ENCODE results near the gene TAGLN3. TPM values are rescaled to one million over a fixed set of nuclear protein-coding genes. Genes with fewer than 3 reads are reported as not detected.
A peak's percentile ranks its signal among the peaks of the same experiment; 100 is the strongest.

TAGLN3 gene
- total RNA-seq, 4 donors from 2014 or later: not detected

DNA sequence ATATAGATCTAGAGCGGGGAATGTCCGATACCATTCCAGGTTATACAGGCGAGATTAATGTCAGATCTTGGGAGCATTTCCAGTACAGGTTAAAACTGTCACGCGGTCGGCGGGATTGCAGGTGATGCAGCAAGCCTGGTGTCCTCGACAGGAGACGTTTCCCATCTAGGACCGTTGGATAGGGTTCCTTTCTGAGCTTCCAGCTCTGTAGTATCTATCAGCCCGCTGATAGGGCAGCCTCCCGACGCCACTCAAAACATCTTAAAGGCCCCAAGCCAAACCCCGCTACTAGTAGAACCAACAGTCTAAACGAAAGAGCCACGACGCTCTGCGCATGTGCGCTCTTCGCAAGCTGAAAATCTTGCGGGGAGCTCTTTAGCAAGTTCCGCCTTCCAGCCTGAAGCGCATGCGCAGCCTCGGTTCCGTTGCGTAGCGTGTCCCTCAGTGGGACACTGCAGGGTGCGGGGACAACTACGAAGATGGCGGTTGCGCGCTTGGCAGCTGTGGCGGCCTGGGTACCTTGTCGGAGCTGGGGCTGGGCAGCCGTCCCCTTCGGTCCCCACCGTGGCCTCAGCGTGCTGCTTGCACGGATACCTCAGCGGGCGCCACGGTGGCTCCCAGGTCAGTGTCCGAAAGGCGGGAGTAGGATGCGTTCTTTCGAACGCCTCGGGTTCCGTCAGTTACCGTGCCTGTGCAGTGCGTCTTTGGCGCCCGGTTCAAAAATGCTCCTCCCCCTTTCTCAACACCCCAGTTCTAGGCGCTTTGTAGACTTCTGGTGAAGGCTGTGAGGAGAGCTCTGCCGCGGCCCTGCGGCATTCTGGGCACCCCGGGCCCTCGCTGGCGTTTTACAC lies 19.9 kb upstream of the TAGLN3 start, which contains the start of gene ABHD10:
Gene ABHD10 (plus strand): TSS at position 444 of the 851 bp plus-strand sequence. CDS start 36 bp downstream, at position 480.
- Histone ChIP-seq H3K9me3 (no peaks in the 10 kb centered on the region), H3K27ac (peak within 1 kb of the TSS; percentile 76 to 88 (median 83)), H3K27me3 (no peaks in the 10 kb centered on the region), H3K36me3 (no peaks in the 10 kb centered on the region), H3K4me3 (peak within 1 kb of the TSS; percentile 78 to 96 (median 86)), H3K4me1 (peaks cover 12 to 13% of the 10 kb centered on the region in 2 donors)
- peak; percentile 99 to 100 for ATAC-seq
- DNase-seq: peak; percentile 90 to 96
- in situ Hi-C loops (cut with MboI; ENCODE audit: low sequenced_read_pairs in 4 of 4): loop anchor here in 1 of 4 donors (10.0 kb wide), 1 partner anchor 114 kb away; no protein-coding TSS in a partner anchor
- peak; percentile 70 to 75 for TF ChIP-seq POLR2A (IDR thresholded peaks at IDR 0.05)
- TF ChIP-seq, protein P1, sequence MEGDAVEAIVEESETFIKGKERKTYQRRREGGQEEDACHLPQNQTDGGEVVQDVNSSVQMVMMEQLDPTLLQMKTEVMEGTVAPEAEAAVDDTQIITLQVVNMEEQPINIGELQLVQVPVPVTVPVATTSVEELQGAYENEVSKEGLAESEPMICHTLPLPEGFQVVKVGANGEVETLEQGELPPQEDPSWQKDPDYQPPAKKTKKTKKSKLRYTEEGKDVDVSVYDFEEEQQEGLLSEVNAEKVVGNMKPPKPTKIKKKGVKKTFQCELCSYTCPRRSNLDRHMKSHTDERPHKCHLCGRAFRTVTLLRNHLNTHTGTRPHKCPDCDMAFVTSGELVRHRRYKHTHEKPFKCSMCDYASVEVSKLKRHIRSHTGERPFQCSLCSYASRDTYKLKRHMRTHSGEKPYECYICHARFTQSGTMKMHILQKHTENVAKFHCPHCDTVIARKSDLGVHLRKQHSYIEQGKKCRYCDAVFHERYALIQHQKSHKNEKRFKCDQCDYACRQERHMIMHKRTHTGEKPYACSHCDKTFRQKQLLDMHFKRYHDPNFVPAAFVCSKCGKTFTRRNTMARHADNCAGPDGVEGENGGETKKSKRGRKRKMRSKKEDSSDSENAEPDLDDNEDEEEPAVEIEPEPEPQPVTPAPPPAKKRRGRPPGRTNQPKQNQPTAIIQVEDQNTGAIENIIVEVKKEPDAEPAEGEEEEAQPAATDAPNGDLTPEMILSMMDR (IDR thresholded peaks at IDR 0.05 in 4 of 5, conservative IDR thresholded peaks at IDR 0.05 in 1 of 5): no peak
- intact Hi-C loops (cut with DNase I; ENCODE audit: low total_unique reads): loop anchor here (2.0 kb wide), 1 partner anchor 54 kb away; no protein-coding TSS in a partner anchor

DNA sequence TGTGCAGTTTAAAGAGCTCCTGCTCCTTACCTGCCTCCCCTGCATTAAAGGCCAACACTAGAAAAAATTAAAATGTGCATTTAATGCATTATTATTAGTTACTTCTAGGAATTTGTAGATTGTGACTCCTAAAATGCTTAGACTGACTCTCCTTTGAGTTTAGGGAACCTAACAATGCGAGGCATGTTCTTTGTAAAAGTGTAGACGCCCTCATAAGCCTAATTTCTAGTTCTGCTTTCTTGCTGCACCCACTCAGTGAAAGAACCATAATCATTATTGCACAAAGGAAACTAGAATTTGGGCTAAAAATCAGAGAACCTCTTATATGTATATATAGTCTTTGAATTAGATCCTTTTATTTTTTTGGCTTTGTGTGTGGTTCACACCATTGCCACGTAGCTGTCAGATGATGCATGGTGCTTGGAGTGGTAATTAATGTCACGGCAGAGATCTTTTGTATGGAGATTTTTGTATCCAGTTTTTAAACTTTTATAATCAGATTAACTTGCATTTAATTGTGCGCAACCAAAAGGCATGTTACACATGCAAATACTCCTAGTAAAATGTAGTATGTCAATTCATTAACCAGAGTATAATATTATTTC lies 19.2 kb upstream of the TAGLN3 start:
- in situ Hi-C loops (cut with MboI; ENCODE audit: low sequenced_read_pairs in 4 of 4) (loop anchor here in 1 of 4 donors (10.0 kb wide), 1 partner anchor 115 kb away; no protein-coding TSS in a partner anchor), intact Hi-C loops (cut with DNase I; ENCODE audit: low total_unique reads) (loop anchor here (2.0 kb wide), 1 partner anchor 55 kb away; no protein-coding TSS in a partner anchor)
- ATAC-seq (no peak), DNase-seq (no peak)
- Histone ChIP-seq H3K27ac (peak overlapping the region; percentile 76 to 88 (median 83)), H3K27me3 (no peaks in the 10 kb centered on the region), H3K4me1 (peaks cover 12 to 13% of the 10 kb centered on the region in 2 donors), H3K36me3 (no peaks in the 10 kb centered on the region), H3K9me3 (no peaks in the 10 kb centered on the region), H3K4me3 (peak overlapping the region; percentile 78 to 96 (median 86))
- no peak for TF ChIP-seq POLR2A (IDR thresholded peaks at IDR 0.05)
- TF ChIP-seq, protein P1 (IDR thresholded peaks at IDR 0.05 in 4 of 5, conservative IDR thresholded peaks at IDR 0.05 in 1 of 5): no peak

DNA sequence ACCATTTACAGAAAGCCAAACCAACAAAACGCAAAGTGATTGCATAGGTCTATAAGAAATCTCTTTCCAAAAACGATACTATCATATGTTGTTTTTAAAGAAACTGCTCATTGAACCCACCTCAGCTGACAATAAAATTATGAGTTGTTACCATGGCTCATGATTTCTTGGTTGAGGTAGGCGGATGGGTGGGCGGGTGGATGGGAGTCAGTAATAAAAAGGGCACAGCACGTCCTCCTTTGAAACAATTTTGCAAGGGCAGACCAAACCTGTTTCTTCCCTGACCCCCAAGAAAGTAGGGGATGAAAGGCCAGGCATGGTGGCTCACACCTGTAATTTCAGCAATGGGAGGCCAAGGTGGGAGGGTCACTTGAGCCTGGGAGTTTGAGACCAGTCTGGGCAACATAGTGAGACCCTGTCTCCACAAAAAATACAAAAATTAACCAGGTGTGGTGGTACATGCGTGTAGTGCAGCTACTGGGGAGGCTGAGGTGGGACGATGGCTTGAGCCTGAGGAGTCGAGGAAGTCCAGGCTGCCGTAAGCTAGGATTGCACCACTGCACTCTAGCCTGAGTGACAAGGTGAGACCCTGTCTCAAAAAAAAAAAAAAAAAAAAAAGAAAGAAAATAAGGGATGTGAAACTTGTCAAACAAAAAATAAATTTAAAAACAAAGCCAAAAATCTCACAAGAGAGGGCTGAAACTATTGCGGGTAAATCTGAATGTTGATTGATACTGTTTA lies 17.8 kb upstream of the TAGLN3 start:
- ATAC-seq (no peak), DNase-seq (no peak)
- H3K4me3 ChIP-seq: no peak overlapping the region
- TF ChIP-seq, protein P1 (IDR thresholded peaks at IDR 0.05 in 4 of 5, conservative IDR thresholded peaks at IDR 0.05 in 1 of 5): no peak
- TF ChIP-seq POLR2A (IDR thresholded peaks at IDR 0.05): no peak
- no peak overlapping the region for H3K27ac ChIP-seq
- in situ Hi-C loops (cut with MboI; ENCODE audit: low sequenced_read_pairs in 4 of 4) (no loop called here), intact Hi-C loops (cut with DNase I; ENCODE audit: low total_unique reads) (no loop called here)
- H3K27me3 ChIP-seq: no peaks in the 10 kb centered on the region
- H3K4me1 ChIP-seq: peaks cover 12 to 13% of the 10 kb centered on the region in 2 donors
- H3K36me3 ChIP-seq: no peaks in the 10 kb centered on the region
- H3K9me3 ChIP-seq: no peaks in the 10 kb centered on the region

DNA sequence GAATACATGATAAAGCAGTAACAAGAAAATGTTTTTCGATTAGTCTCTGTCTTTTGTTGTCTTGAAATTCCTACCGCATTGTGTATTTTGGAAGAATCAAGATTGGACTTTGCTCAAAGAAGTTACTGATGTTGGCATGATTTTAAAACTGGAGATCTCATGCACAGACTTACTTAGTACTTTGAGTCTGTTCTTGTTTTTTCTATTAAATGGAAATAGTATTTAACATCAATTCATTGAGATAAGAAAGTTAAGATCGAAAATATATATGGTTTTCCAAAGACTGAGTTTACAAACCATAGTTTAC lies 17.3 kb upstream of the TAGLN3 start:
- no peaks in the 10 kb centered on the region for H3K9me3 ChIP-seq
- no peak for ATAC-seq
- in situ Hi-C loops (cut with MboI; ENCODE audit: low sequenced_read_pairs in 4 of 4): no loop called here
- intact Hi-C loops (cut with DNase I; ENCODE audit: low total_unique reads): no loop called here
- DNase-seq: no peak
- TF ChIP-seq POLR2A (IDR thresholded peaks at IDR 0.05): no peak
- TF ChIP-seq, protein P1 (IDR thresholded peaks at IDR 0.05 in 4 of 5, conservative IDR thresholded peaks at IDR 0.05 in 1 of 5): no peak
- no peak overlapping the region for H3K4me3 ChIP-seq
- no peak overlapping the region for H3K27ac ChIP-seq
- peaks cover 0 to 3% of the 10 kb centered on the region in 2 donors for H3K36me3 ChIP-seq
- H3K4me1 ChIP-seq: peaks cover 12 to 13% of the 10 kb centered on the region in 2 donors
- H3K27me3 ChIP-seq: no peaks in the 10 kb centered on the region

Data from gastrocnemius medialis (tissue), 4 donors.